ENCODE data around the gene MOB3B.

MOB3B gene

GRCh38 chr9:27414220-27414761 lies 115.3 kb downstream of the MOB3B start:
- Histone ChIP-seq H3K9me3 (ENCODE audit: control insufficient read depth in 2 of 2, low read length in 2 of 2) (no peaks in the 10 kb centered on the region), H3K4me3 (ENCODE audit: low read length in 2 of 2) (no peak overlapping the region), H3K27me3 (ENCODE audit: control insufficient read depth in 2 of 2, insufficient read depth in 2 of 2, low read length in 2 of 2) (no peaks in the 10 kb centered on the region), H3K36me3 (ENCODE audit: control insufficient read depth in 2 of 2, insufficient read depth in 2 of 2, low read length in 2 of 2) (no peaks in the 10 kb centered on the region), H3K4me1 (ENCODE audit: control insufficient read depth in 2 of 2, insufficient read depth in 2 of 2, low read length in 2 of 2) (peaks cover 15 to 23% of the 10 kb centered on the region in 2 donors), H3K27ac (ENCODE audit: low read depth in 2 of 2, low read length in 2 of 2) (peak overlapping the region in 1 of 2 donors; percentile 43), H3K9ac (ENCODE audit: low read depth in 1 of 2, low read length in 2 of 2) (no peak overlapping the region)

DNA sequence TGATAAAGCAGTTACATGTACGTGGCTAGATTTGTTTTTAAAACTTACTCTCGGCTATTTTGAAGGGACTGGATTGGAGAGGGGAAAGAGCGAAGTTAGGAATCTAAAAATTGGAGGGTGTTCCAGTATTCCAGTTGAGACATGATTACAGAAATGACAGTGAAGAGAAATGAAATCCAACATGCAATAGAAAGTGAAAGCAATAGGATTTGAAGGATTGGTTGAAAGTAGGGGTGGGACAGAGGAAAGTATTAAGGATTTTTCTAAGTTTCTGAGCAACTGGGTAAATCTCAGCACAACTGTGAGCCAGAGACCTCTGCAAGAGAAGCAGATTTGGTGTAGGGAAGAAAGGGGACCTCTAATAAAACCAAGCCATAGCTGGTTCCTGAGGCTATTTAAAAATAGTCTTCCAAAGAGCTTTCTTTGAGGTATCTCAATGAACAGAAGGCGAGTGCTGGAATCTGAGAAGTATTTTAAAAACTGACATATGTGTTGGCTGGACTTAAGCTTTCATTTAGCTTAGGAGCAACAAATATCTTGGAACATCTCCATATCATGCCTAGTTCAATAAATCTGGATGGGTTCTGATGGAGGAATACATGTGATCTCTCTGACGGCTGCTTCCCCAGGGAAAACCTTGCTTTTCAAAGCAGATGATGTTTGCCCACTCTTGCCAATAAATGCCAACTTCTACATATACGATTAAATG lies 115.9 kb downstream of the MOB3B start:
- peak overlapping the region; percentile 38 to 43 for H3K27ac ChIP-seq (ENCODE audit: low read depth in 2 of 2, low read length in 2 of 2)
- no peaks in the 10 kb centered on the region for H3K9me3 ChIP-seq (ENCODE audit: control insufficient read depth in 2 of 2, low read length in 2 of 2)
- no peaks in the 10 kb centered on the region for H3K27me3 ChIP-seq (ENCODE audit: control insufficient read depth in 2 of 2, insufficient read depth in 2 of 2, low read length in 2 of 2)
- H3K4me1 ChIP-seq (ENCODE audit: control insufficient read depth in 2 of 2, insufficient read depth in 2 of 2, low read length in 2 of 2), result peaks cover 15 to 23% of the 10 kb centered on the region in 2 donors
- H3K36me3 ChIP-seq (ENCODE audit: control insufficient read depth in 2 of 2, insufficient read depth in 2 of 2, low read length in 2 of 2), result no peaks in the 10 kb centered on the region
- peak overlapping the region; percentile 31 to 51 for H3K4me3 ChIP-seq (ENCODE audit: low read length in 2 of 2)
- H3K9ac ChIP-seq (ENCODE audit: low read depth in 1 of 2, low read length in 2 of 2), result no peak overlapping the region

DNA sequence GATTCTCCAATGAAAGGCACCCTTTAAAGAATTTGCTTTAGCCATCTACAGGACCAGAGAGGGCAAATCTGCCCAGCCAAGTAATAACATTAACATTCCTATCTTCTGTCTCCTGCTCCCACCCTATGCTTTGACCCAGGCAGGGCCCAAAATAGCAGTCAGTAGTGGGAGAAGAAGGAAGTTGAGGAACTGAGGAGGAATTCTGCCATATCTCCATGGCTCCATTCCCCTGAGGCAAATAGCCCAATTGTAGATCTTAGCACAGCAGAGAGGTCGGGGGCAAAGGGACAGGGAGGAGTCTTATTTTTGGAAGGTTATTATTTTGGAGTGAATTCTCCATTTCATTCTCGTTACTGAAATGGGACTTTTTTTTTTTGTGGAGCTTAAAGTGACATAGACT lies 116.7 kb downstream of the MOB3B start:
- no peaks in the 10 kb centered on the region for H3K27me3 ChIP-seq (ENCODE audit: control insufficient read depth in 2 of 2, insufficient read depth in 2 of 2, low read length in 2 of 2)
- no peak overlapping the region for H3K9ac ChIP-seq (ENCODE audit: low read depth in 1 of 2, low read length in 2 of 2)
- no peaks in the 10 kb centered on the region for H3K36me3 ChIP-seq (ENCODE audit: control insufficient read depth in 2 of 2, insufficient read depth in 2 of 2, low read length in 2 of 2)
- H3K4me3 ChIP-seq (ENCODE audit: low read length in 2 of 2), result peak overlapping the region in 1 of 2 donors; percentile 51
- no peaks in the 10 kb centered on the region for H3K9me3 ChIP-seq (ENCODE audit: control insufficient read depth in 2 of 2, low read length in 2 of 2)
- H3K4me1 ChIP-seq (ENCODE audit: control insufficient read depth in 2 of 2, insufficient read depth in 2 of 2, low read length in 2 of 2), result peaks cover 15 to 23% of the 10 kb centered on the region in 2 donors
- H3K27ac ChIP-seq (ENCODE audit: low read depth in 2 of 2, low read length in 2 of 2), result no peak overlapping the region

- H3K4me3 ChIP-seq (ENCODE audit: low read length in 2 of 2), result no peak overlapping the region
- H3K36me3 ChIP-seq (ENCODE audit: control insufficient read depth in 2 of 2, insufficient read depth in 2 of 2, low read length in 2 of 2), result no peaks in the 10 kb centered on the region
- H3K27me3 ChIP-seq (ENCODE audit: control insufficient read depth in 2 of 2, insufficient read depth in 2 of 2, low read length in 2 of 2), result no peaks in the 10 kb centered on the region
- H3K9ac ChIP-seq (ENCODE audit: low read depth in 1 of 2, low read length in 2 of 2), result no peak overlapping the region
- no peaks in the 10 kb centered on the region for H3K9me3 ChIP-seq (ENCODE audit: control insufficient read depth in 2 of 2, low read length in 2 of 2)
- no peak overlapping the region for H3K27ac ChIP-seq (ENCODE audit: low read depth in 2 of 2, low read length in 2 of 2)
- H3K4me1 ChIP-seq (ENCODE audit: control insufficient read depth in 2 of 2, insufficient read depth in 2 of 2, low read length in 2 of 2), result peaks cover 19 to 28% of the 10 kb centered on the region in 2 donors
Observed at GRCh38 chr9:27412081-27412480, 117.5 kb downstream of the MOB3B start.

DNA sequence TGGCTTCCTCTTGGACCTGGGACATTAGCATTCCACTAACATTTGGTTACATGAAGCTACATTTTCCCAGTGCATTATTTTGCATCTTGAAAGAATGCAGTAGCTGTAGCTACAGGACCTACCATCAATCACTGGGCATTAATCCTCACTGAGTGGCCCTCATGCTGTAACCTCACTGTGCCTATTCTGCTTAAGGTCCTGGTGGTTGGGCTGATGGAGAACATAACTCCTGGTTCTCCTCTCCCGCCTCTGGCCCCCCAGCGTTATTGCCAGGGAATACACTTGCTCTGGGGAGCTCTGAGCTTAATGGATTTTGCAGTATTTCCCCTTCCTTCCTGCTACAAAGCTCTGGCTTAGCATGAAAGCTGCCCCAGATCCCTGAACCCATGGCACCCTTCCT lies 121.1 kb downstream of the MOB3B start:
- Histone ChIP-seq H3K27me3 (ENCODE audit: control insufficient read depth in 2 of 2, insufficient read depth in 2 of 2, low read length in 2 of 2) (no peaks in the 10 kb centered on the region), H3K9me3 (ENCODE audit: control insufficient read depth in 2 of 2, low read length in 2 of 2) (no peaks in the 10 kb centered on the region), H3K4me1 (ENCODE audit: control insufficient read depth in 2 of 2, insufficient read depth in 2 of 2, low read length in 2 of 2) (peaks cover 10 to 18% of the 10 kb centered on the region in 2 donors), H3K27ac (ENCODE audit: low read depth in 2 of 2, low read length in 2 of 2) (no peak overlapping the region), H3K9ac (ENCODE audit: low read depth in 1 of 2, low read length in 2 of 2) (no peak overlapping the region), H3K4me3 (ENCODE audit: low read length in 2 of 2) (no peak overlapping the region), H3K36me3 (ENCODE audit: control insufficient read depth in 2 of 2, insufficient read depth in 2 of 2, low read length in 2 of 2) (no peaks in the 10 kb centered on the region)

- no peak overlapping the region for H3K4me3 ChIP-seq (ENCODE audit: low read length in 2 of 2)
Observed at GRCh38 chr9:27408001-27408400, 121.6 kb downstream of the MOB3B start.

DNA sequence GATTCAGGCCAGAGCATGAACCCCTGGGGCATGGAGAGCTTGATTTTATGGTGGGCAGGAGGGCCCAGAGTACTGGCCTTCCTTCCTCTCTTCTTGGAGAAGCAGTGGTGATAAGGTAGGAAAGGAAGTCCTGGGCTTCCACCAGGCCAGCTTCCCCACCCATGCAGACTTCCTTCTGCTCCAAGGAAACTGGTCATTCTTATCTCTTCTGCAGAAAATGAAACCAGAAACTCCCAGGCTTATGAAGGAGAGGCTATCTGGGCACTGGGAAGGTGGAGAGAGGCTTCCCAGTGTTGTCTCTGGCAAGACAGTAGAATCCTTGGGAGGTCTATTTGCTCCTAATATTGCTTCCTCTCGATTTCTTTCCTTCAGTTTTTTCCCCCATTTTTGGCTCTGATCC lies 122.1 kb downstream of the MOB3B start:
- peaks cover 3 to 10% of the 10 kb centered on the region in 2 donors for H3K4me1 ChIP-seq (ENCODE audit: control insufficient read depth in 2 of 2, insufficient read depth in 2 of 2, low read length in 2 of 2)
- H3K9me3 ChIP-seq (ENCODE audit: control insufficient read depth in 2 of 2, low read length in 2 of 2), result no peaks in the 10 kb centered on the region
- H3K4me3 ChIP-seq (ENCODE audit: low read length in 2 of 2), result no peak overlapping the region
- H3K27me3 ChIP-seq (ENCODE audit: control insufficient read depth in 2 of 2, insufficient read depth in 2 of 2, low read length in 2 of 2), result no peaks in the 10 kb centered on the region
- H3K9ac ChIP-seq (ENCODE audit: low read depth in 1 of 2, low read length in 2 of 2), result no peak overlapping the region
- H3K27ac ChIP-seq (ENCODE audit: low read depth in 2 of 2, low read length in 2 of 2), result peak overlapping the region in 1 of 2 donors; percentile 57
- no peaks in the 10 kb centered on the region for H3K36me3 ChIP-seq (ENCODE audit: control insufficient read depth in 2 of 2, insufficient read depth in 2 of 2, low read length in 2 of 2)

More at GRCh38 chr9:27408001-27408400, 121.6 kb downstream of the MOB3B start:
- Histone ChIP-seq H3K9ac (ENCODE audit: low read depth in 1 of 2, low read length in 2 of 2) (no peak overlapping the region), H3K9me3 (ENCODE audit: control insufficient read depth in 2 of 2, low read length in 2 of 2) (no peaks in the 10 kb centered on the region), H3K4me1 (ENCODE audit: control insufficient read depth in 2 of 2, insufficient read depth in 2 of 2, low read length in 2 of 2) (peaks cover 6 to 14% of the 10 kb centered on the region in 2 donors), H3K27me3 (ENCODE audit: control insufficient read depth in 2 of 2, insufficient read depth in 2 of 2, low read length in 2 of 2) (no peaks in the 10 kb centered on the region), H3K36me3 (ENCODE audit: control insufficient read depth in 2 of 2, insufficient read depth in 2 of 2, low read length in 2 of 2) (no peaks in the 10 kb centered on the region), H3K27ac (ENCODE audit: low read depth in 2 of 2, low read length in 2 of 2) (peak overlapping the region; percentile 25 to 57)

DNA sequence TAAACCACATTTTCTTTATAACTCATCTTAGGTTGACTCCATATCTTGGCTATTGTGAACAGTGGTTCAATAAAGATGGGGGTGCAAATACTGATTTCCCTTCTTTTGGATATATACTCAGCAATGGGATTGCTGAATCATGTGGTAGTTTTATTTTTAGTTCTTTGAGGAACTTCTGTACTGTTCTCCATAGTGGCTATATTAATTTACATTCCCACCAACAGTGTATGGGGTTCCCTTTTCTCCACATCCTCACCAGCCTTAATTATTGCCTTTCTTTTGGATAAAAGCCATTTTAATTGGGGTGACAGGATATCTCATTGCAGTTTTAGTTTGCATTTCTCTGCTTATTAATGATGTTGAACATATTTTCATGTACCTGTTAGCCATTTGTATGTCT lies 125.0 kb downstream of the MOB3B start:
- Histone ChIP-seq H3K27ac (ENCODE audit: low read depth in 2 of 2, low read length in 2 of 2) (no peak overlapping the region), H3K4me3 (ENCODE audit: low read length in 2 of 2) (no peak overlapping the region), H3K4me1 (ENCODE audit: control insufficient read depth in 2 of 2, insufficient read depth in 2 of 2, low read length in 2 of 2) (peaks cover 3 to 24% of the 10 kb centered on the region in 2 donors), H3K36me3 (ENCODE audit: control insufficient read depth in 2 of 2, insufficient read depth in 2 of 2, low read length in 2 of 2) (no peaks in the 10 kb centered on the region), H3K9me3 (ENCODE audit: control insufficient read depth in 2 of 2, low read length in 2 of 2) (no peaks in the 10 kb centered on the region), H3K9ac (ENCODE audit: low read depth in 1 of 2, low read length in 2 of 2) (no peak overlapping the region), H3K27me3 (ENCODE audit: control insufficient read depth in 2 of 2, insufficient read depth in 2 of 2, low read length in 2 of 2) (no peaks in the 10 kb centered on the region)

DNA sequence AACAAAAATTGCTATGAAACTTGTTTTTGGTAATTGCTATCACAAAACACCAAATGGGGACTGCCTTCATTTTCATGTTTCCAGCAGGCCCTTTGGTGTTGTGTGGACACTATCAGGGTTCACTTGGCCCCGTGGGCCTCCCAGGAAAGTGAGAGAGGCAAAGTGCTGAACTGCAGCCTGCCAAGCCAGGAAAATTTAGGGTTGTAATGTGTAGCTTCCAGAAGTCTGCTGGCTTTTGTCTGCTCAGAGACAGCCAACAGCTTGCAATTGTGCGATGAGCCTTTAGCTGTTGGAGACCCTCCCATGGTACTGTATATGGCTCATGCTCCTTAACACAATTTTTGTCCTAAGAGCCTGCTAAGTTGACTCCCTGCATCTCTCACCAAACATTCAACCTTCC lies 127.0 kb downstream of the MOB3B start:
- Histone ChIP-seq H3K36me3 (ENCODE audit: control insufficient read depth in 2 of 2, insufficient read depth in 2 of 2, low read length in 2 of 2) (peaks cover 0 to 2% of the 10 kb centered on the region in 2 donors), H3K27me3 (ENCODE audit: control insufficient read depth in 2 of 2, insufficient read depth in 2 of 2, low read length in 2 of 2) (no peaks in the 10 kb centered on the region), H3K27ac (ENCODE audit: low read depth in 2 of 2, low read length in 2 of 2) (no peak overlapping the region)

GRCh38 chr9:27400334-27400880 lies 129.2 kb downstream of the MOB3B start:
- Histone ChIP-seq H3K27ac (ENCODE audit: low read depth in 2 of 2, low read length in 2 of 2) (peak overlapping the region in 1 of 2 donors; percentile 31), H3K36me3 (ENCODE audit: control insufficient read depth in 2 of 2, insufficient read depth in 2 of 2, low read length in 2 of 2) (peaks cover 0 to 2% of the 10 kb centered on the region in 2 donors), H3K4me3 (ENCODE audit: low read length in 2 of 2) (no peak overlapping the region), H3K4me1 (ENCODE audit: control insufficient read depth in 2 of 2, insufficient read depth in 2 of 2, low read length in 2 of 2) (peaks cover 5 to 20% of the 10 kb centered on the region in 2 donors), H3K9ac (ENCODE audit: low read depth in 1 of 2, low read length in 2 of 2) (no peak overlapping the region), H3K27me3 (ENCODE audit: control insufficient read depth in 2 of 2, insufficient read depth in 2 of 2, low read length in 2 of 2) (no peaks in the 10 kb centered on the region), H3K9me3 (ENCODE audit: control insufficient read depth in 2 of 2, low read length in 2 of 2) (no peaks in the 10 kb centered on the region)

More for the DNA sequence above, 127.0 kb downstream of the MOB3B start:
- Histone ChIP-seq H3K4me3 (ENCODE audit: low read length in 2 of 2) (no peak overlapping the region), H3K9ac (ENCODE audit: low read depth in 1 of 2, low read length in 2 of 2) (no peak overlapping the region), H3K9me3 (ENCODE audit: control insufficient read depth in 2 of 2, low read length in 2 of 2) (no peaks in the 10 kb centered on the region), H3K4me1 (ENCODE audit: control insufficient read depth in 2 of 2, insufficient read depth in 2 of 2, low read length in 2 of 2) (peaks cover 1 to 21% of the 10 kb centered on the region in 2 donors)

All from mucosa of rectum (tissue), 2 donors.